ENCODE results near the gene PARVB. TPM values are rescaled to one million over a fixed set of nuclear protein-coding genes. Genes with fewer than 3 reads are reported as not detected.

The PARVB gene
- total RNA-seq, 1 experiment from 2014 or later: 85.3 TPM

GRCh38 chr22:44207173-44207980, 183.3 kb downstream of the PARVB start:
- H2AFZ ChIP-seq (ENCODE audit: low read length): no peak overlapping the region
- no peak overlapping the region for H3K9ac ChIP-seq (ENCODE audit: low read length)
- H3K9me2 ChIP-seq (replicated peaks; ENCODE audit: low read length): no peaks in the 10 kb centered on the region
- DNase-seq (no peak), ATAC-seq (no peak)
- H3K4me1 ChIP-seq (ENCODE audit: insufficient read depth, low read length): no peaks in the 10 kb centered on the region
- no peaks in the 10 kb centered on the region for H3K79me2 ChIP-seq (ENCODE audit: low read length)
- BruUV-seq (replicated peaks): no TSS peak
- H3K4me2 ChIP-seq (ENCODE audit: low read length): no peak overlapping the region
- no peak overlapping the region for H3K4me3 ChIP-seq (ENCODE audit: low read length)
- intact Hi-C loops (cut with micrococcal nuclease): no loop called here
- H4K20me1 ChIP-seq (ENCODE audit: low read length): no peaks in the 10 kb centered on the region
- H3F3A ChIP-seq (ENCODE audit: low read length, unreplicated experiment): no peaks in the 10 kb centered on the region
- ChIA-PET CTCF (no interaction called here), POLR2A (ENCODE audit: unreplicated experiment) (no interaction called here)
- peaks cover 19% of the 10 kb centered on the region for H3K27me3 ChIP-seq (ENCODE audit: low read length)
- no peak for TF ChIP-seq EZH2phosphoT487 (IDR thresholded peaks at IDR 0.05; ENCODE audit: borderline replicate concordance, low read length)
- TF ChIP-seq EZH2 (IDR thresholded peaks at IDR 0.05; ENCODE audit: low read length, unreplicated experiment): no peak
- TF ChIP-seq CTCF (conservative IDR thresholded peaks at IDR 0.05; ENCODE audit: low read depth, low read length): no peak
- no peak overlapping the region for H3K27ac ChIP-seq (ENCODE audit: low read length)
- H3K36me3 ChIP-seq (ENCODE audit: low read depth, low read length): no peaks in the 10 kb centered on the region
- H3K9me3 ChIP-seq (ENCODE audit: low read length): no peaks in the 10 kb centered on the region

DNA sequence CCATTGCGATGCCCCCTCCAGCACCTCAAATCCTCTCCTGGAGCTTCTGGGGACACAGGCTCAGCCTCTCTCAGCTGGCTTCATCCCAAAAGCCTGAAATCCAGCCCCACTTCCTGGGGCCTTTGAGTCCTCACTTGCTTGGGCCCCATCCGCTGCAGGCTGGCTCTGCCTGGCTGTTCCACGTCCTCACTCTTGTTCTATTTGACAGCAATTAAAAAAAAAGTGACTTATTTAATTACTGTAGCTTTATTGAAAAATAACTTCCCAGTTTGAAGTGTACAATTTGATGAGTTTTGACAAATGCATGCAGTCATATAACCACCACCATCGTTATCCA, 183.8 kb downstream of the PARVB start:
- H3K9me3 ChIP-seq (ENCODE audit: low read length): no peaks in the 10 kb centered on the region
- H3K4me3 ChIP-seq (ENCODE audit: low read length): no peak overlapping the region
- H3K79me2 ChIP-seq (ENCODE audit: low read length): no peaks in the 10 kb centered on the region
- intact Hi-C loops (cut with micrococcal nuclease): no loop called here
- no peak for ATAC-seq
- no peak for DNase-seq
- CTCF ChIA-PET: no interaction called here
- no TSS peak for BruUV-seq (replicated peaks)
- H4K20me1 ChIP-seq (ENCODE audit: low read length): no peaks in the 10 kb centered on the region
- H3K36me3 ChIP-seq (ENCODE audit: low read depth, low read length): no peaks in the 10 kb centered on the region
- no peak for TF ChIP-seq CTCF (conservative IDR thresholded peaks at IDR 0.05; ENCODE audit: low read depth, low read length)
- no peak for TF ChIP-seq EZH2 (IDR thresholded peaks at IDR 0.05; ENCODE audit: low read length, unreplicated experiment)
- TF ChIP-seq EZH2phosphoT487 (IDR thresholded peaks at IDR 0.05; ENCODE audit: borderline replicate concordance, low read length): no peak
- no peaks in the 10 kb centered on the region for H3K4me1 ChIP-seq (ENCODE audit: insufficient read depth, low read length)
- no peaks in the 10 kb centered on the region for H3K9me2 ChIP-seq (replicated peaks; ENCODE audit: low read length)
- peaks cover 19% of the 10 kb centered on the region for H3K27me3 ChIP-seq (ENCODE audit: low read length)
- no peak overlapping the region for H3K9ac ChIP-seq (ENCODE audit: low read length)
- no peaks in the 10 kb centered on the region for H3F3A ChIP-seq (ENCODE audit: low read length, unreplicated experiment)
- H3K27ac ChIP-seq (ENCODE audit: low read length): no peak overlapping the region
- POLR2A ChIA-PET (ENCODE audit: unreplicated experiment): no interaction called here
- H3K4me2 ChIP-seq (ENCODE audit: low read length): no peak overlapping the region
- no peak overlapping the region for H2AFZ ChIP-seq (ENCODE audit: low read length)

GRCh38 chr22:44209343-44209742, 185.2 kb downstream of the PARVB start:
- DNase-seq: no peak
- Histone ChIP-seq H3F3A (ENCODE audit: low read length, unreplicated experiment) (no peaks in the 10 kb centered on the region), H3K27ac (ENCODE audit: low read length) (no peak overlapping the region), H3K27me3 (ENCODE audit: low read length) (peaks cover 15% of the 10 kb centered on the region), H2AFZ (ENCODE audit: low read length) (no peak overlapping the region), H3K4me3 (ENCODE audit: low read length) (no peak overlapping the region), H3K79me2 (ENCODE audit: low read length) (no peaks in the 10 kb centered on the region), H3K9me3 (ENCODE audit: low read length) (no peaks in the 10 kb centered on the region), H3K9me2 (replicated peaks; ENCODE audit: low read length) (no peaks in the 10 kb centered on the region), H3K4me2 (ENCODE audit: low read length) (no peak overlapping the region), H3K9ac (ENCODE audit: low read length) (no peak overlapping the region), H3K4me1 (ENCODE audit: insufficient read depth, low read length) (no peaks in the 10 kb centered on the region), H4K20me1 (ENCODE audit: low read length) (no peaks in the 10 kb centered on the region), H3K36me3 (ENCODE audit: low read depth, low read length) (no peaks in the 10 kb centered on the region)
- TF ChIP-seq EZH2phosphoT487 (IDR thresholded peaks at IDR 0.05; ENCODE audit: borderline replicate concordance, low read length) (no peak), CTCF (conservative IDR thresholded peaks at IDR 0.05; ENCODE audit: low read depth, low read length) (no peak), EZH2 (IDR thresholded peaks at IDR 0.05; ENCODE audit: low read length, unreplicated experiment) (no peak)
- no TSS peak for BruUV-seq (replicated peaks)
- no peak for ATAC-seq
- intact Hi-C loops (cut with micrococcal nuclease): no loop called here
- ChIA-PET POLR2A (ENCODE audit: unreplicated experiment) (no interaction called here), CTCF (no interaction called here)

All from PC-3 (cell line).